Chondrocyte (in vitro differentiated cells): Measurements from ENCODE around the gene GLCCI1. TPM values are rescaled to one million over a fixed set of nuclear protein-coding genes. Genes with fewer than 3 reads are reported as not detected.

Source experiments
- DNase-seq: peaks from one replicate; pipeline ENCODE4 v3.0.0; 2021; ENCODE audit warnings: mixed read lengths, low spot score
- H3K27ac Mint-ChIP-seq: one replicate; pipeline ENCODE4 v1.8.0; 2021; ENCODE audit warnings: mild to moderate bottlenecking, moderate library complexity, mixed read lengths; ENCODE audit not compliant: unreplicated experiment
- H3K27me3 Mint-ChIP-seq: 2 replicates; pipeline ENCODE4 v1.8.0; 2021; ENCODE audit warnings: low read depth, mixed read lengths
- H3K36me3 Mint-ChIP-seq: 2 replicates; pipeline ENCODE4 v1.8.0; 2021; ENCODE audit warnings: low read depth, mixed read lengths
- H3K4me1 Mint-ChIP-seq: 2 replicates; pipeline ENCODE4 v1.8.0; 2021; ENCODE audit warnings: low read depth, mild to moderate bottlenecking, mixed read lengths
- H3K4me3 Mint-ChIP-seq: one replicate; pipeline ENCODE4 v1.8.0; 2021; ENCODE audit warnings: mild to moderate bottlenecking, moderate library complexity, mixed read lengths; ENCODE audit not compliant: unreplicated experiment
- H3K9me3 Mint-ChIP-seq: 2 replicates; pipeline ENCODE4 v1.8.0; 2021; ENCODE audit warnings: low read depth, mixed read lengths
- total RNA-seq: library from RNA; stranded (reverse); gene quantifications from 3 replicates; pipeline ENCODE4 v1.2.1, GENCODE V29; 2021
- TF ChIP-seq, protein P1 (sequence below): fragments of 200-600 bp; sonication (generic); IDR thresholded peaks from 2 replicates; pipeline ENCODE4 v1.5.0; 2021; ENCODE audit warnings: antibody characterized with exemption, mild to moderate bottlenecking, moderate library complexity

The GLCCI1 gene
- total RNA-seq, 1 donor from 2014 or later: 10.2 TPM

DNA sequence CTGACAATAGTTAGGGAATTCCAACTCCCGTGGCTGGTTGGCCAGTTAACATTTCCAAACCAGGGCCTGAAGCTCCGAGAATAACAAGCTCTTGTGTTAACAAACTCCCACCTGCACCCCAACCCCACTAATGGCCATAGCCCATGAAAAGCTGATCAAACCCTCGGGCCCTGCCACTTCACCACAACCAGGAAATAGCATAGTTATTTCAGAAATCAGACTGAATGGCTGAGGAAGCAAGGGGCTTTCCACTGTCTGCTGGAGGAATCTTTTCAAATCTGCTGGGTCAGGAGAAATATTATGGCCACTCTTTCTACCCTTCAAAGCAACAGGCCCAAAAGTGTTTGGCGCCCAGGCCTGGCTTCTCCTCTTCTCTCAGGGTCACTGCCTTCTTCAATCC, 145.6 kb downstream of the GLCCI1 start:
- no peaks in the 10 kb centered on the region for H3K27me3 Mint-ChIP-seq
- H3K27ac Mint-ChIP-seq: no peak overlapping the region
- H3K4me3 Mint-ChIP-seq: no peak overlapping the region
- no peaks in the 10 kb centered on the region for H3K36me3 Mint-ChIP-seq
- DNase-seq: no peak
- H3K4me1 Mint-ChIP-seq: peaks cover 8% of the 10 kb centered on the region
- peaks cover 2% of the 10 kb centered on the region for H3K9me3 Mint-ChIP-seq
- TF ChIP-seq, protein P1, sequence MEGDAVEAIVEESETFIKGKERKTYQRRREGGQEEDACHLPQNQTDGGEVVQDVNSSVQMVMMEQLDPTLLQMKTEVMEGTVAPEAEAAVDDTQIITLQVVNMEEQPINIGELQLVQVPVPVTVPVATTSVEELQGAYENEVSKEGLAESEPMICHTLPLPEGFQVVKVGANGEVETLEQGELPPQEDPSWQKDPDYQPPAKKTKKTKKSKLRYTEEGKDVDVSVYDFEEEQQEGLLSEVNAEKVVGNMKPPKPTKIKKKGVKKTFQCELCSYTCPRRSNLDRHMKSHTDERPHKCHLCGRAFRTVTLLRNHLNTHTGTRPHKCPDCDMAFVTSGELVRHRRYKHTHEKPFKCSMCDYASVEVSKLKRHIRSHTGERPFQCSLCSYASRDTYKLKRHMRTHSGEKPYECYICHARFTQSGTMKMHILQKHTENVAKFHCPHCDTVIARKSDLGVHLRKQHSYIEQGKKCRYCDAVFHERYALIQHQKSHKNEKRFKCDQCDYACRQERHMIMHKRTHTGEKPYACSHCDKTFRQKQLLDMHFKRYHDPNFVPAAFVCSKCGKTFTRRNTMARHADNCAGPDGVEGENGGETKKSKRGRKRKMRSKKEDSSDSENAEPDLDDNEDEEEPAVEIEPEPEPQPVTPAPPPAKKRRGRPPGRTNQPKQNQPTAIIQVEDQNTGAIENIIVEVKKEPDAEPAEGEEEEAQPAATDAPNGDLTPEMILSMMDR: no peak

DNA sequence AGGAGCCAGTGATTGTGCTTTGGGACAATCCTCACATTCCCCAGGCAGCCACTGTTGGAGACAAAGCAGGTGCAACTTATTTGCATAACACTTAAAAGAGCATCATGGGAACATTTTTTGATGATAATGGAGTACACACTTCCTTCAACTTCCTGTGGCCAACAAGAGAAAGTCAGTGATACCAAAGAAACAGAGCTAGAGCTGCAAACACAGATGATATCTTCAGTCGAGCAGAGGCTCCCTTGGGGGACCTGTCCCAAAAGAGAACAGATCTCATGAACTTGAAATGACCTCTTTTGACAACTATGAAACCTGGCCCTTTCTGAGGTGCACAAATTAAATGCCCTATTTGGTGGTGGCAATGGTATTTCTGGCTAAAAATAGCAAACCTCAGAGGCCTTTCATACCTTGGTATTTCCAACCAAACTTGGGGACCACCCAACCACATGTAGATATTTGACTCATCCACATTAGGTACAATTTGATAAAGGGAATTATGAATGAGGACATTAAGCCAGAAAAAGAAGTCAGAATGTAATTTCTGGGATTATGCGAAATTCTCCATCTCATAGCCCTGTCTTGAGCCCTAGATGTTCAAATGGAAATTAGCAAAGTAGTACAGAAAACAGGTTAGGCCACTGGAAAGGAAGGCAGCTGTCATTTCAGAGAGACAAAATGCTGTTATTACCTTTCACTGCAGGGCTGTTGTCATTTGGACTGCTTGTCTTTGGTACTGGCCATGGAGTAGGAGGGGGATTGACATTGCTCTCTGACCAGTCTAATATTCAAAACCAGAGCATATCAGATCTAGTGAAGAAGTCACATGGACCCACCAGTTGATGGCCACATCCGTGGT, 147.2 kb downstream of the GLCCI1 start:
- Mint-ChIP-seq H3K4me1 (no peaks in the 10 kb centered on the region), H3K36me3 (no peaks in the 10 kb centered on the region), H3K9me3 (peaks cover 2% of the 10 kb centered on the region), H3K27ac (no peak overlapping the region), H3K4me3 (no peak overlapping the region), H3K27me3 (no peaks in the 10 kb centered on the region)
- TF ChIP-seq, protein P1: no peak
- no peak for DNase-seq

DNA sequence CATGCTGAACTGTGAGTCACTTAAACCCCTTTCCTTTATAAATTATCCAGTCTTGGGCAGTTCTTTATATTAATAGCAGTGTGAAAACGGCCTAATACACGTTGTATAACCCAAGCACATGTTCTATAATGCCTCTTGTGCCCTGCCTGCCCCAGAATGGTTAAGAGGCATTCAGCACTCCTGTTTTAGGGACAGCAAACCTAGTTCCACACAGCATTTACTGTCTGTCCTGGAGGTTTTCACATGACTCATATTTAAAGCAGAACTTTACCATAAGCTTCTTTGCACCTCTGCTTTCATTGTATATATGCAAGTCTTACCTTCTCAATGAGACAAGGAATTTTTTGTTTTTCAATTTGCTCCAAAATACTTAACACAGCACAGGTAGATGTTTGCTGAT, 148.6 kb downstream of the GLCCI1 start:
- Mint-ChIP-seq H3K27ac (no peak overlapping the region), H3K9me3 (peaks cover 2% of the 10 kb centered on the region), H3K36me3 (no peaks in the 10 kb centered on the region), H3K27me3 (peaks cover 3% of the 10 kb centered on the region), H3K4me3 (no peak overlapping the region), H3K4me1 (no peaks in the 10 kb centered on the region)
- DNase-seq: no peak
- TF ChIP-seq, protein P1: no peak

DNA sequence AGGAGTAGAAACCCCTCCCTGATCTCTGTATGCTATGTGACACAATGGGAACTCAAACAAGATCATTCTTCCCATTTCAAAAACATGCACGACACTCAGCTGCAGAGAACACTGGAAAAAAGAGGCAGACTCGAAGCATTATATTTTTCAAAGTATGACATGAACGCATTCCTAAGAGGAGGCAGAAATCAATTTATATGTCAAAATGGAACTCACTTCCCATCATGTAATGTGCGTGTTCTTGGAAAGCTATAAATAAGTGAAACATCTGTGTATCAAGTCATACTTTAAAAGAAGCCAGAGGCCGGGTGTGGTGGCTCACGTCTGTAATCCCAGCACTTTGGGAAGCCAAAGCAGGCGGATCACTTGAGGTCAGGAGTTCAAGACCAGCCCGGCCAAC, 150.7 kb downstream of the GLCCI1 start:
- Mint-ChIP-seq H3K27me3 (peaks cover 3% of the 10 kb centered on the region), H3K9me3 (no peaks in the 10 kb centered on the region), H3K4me3 (no peak overlapping the region), H3K4me1 (no peaks in the 10 kb centered on the region), H3K27ac (no peak overlapping the region), H3K36me3 (no peaks in the 10 kb centered on the region)
- no peak for DNase-seq
- TF ChIP-seq, protein P1: no peak

DNA sequence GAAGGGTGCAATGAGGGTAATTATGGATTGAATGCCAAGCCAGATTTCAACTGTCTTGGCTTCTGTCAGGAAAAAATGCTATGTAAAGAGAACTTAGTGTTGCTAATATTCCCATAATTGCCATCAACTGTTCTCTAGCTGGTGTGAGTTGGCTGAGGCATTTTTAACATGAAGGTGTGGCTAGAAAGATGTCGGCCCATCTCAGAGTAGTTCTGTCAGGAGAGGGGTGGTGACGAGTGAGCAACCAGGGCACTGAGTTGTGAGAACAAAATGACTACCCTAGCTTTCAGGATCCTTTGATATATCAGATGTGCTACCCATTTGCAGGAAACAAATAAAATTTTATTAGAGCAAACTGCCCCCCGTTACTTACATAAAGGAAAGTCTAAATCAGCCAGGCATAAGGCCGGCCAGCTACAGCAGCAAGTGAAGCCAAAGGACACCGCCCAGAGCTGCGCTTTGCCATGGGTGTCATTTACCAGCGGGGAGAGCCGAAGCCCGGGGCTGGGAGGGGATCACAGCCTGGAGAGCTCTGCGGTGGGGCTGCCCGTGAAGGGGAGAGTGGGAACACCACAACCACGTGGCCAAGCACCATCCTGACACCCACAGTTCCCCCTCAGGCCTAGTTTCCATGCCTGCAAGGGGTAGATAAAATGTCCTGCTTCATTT, 151.9 kb downstream of the GLCCI1 start:
- no peak overlapping the region for H3K4me3 Mint-ChIP-seq
- DNase-seq: no peak
- H3K27ac Mint-ChIP-seq: no peak overlapping the region
- no peaks in the 10 kb centered on the region for H3K36me3 Mint-ChIP-seq
- peaks cover 3% of the 10 kb centered on the region for H3K27me3 Mint-ChIP-seq
- TF ChIP-seq, protein P1: no peak
- no peaks in the 10 kb centered on the region for H3K9me3 Mint-ChIP-seq
- H3K4me1 Mint-ChIP-seq: no peaks in the 10 kb centered on the region
